ENCODE data around the gene CSNK1G1.
"Not testable (repeated sequence)": the region's sequence is repeated elsewhere in the genome, so short reads cannot be mapped to it uniquely, and the experiment has no call there.

CSNK1G1 gene

DNA sequence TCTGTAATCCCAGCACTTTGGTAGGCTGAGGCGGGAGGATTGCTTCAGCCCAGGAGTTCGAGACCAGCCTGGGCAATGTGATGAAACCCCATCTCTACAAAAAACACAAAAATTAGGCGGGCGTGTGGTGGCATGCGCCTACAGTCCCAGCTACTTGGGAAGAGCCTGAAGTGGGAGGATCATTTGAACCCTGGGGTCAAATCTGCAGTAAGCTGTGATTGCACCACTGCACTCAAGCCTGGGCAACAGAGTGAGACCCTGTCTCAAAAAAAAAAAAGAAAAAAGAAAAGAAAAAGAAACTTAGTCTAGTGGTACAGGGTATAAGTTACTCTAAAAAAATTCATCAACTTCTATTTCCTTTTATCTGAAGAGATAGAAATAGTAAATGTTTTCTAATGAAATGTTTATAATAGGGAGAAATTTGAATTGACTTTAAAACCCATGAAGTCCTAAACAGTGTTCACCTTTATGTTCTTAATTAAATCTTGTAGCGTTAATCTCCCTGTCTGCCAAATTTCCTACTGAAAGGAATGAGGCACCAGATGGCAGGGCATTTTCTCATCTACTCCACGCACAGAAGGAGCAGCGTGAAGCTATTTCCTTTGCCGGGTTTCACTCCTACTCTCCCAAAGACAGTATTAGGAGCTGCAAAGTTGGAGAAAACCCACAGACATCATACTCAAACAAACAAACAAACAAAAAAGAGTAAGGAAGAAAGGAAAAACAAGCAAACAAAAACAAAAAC, 23.4 kb upstream of the CSNK1G1 start:
- no peaks in the 10 kb centered on the region for H3K4me1 ChIP-seq (ENCODE audit: insufficient read depth, low read length)
- no peak overlapping the region for H3K27ac ChIP-seq (ENCODE audit: low read length)
- peak overlapping the region; percentile 89; the same call in 1 of the 2 replicates for H3K4me3 ChIP-seq (ENCODE audit: low read length)
- no peaks in the 10 kb centered on the region for H3K27me3 ChIP-seq (ENCODE audit: insufficient read depth, low read length)
- peaks cover 32% of the 10 kb centered on the region for H3K36me3 ChIP-seq (ENCODE audit: insufficient read depth, low read depth, low read length)
- peak overlapping the region; percentile 16; the same call in 1 of the 2 replicates for H3K9ac ChIP-seq (ENCODE audit: low read depth, low read length)
- no peaks in the 10 kb centered on the region for H3K9me3 ChIP-seq (ENCODE audit: insufficient read depth, low read depth, low read length)

DNA sequence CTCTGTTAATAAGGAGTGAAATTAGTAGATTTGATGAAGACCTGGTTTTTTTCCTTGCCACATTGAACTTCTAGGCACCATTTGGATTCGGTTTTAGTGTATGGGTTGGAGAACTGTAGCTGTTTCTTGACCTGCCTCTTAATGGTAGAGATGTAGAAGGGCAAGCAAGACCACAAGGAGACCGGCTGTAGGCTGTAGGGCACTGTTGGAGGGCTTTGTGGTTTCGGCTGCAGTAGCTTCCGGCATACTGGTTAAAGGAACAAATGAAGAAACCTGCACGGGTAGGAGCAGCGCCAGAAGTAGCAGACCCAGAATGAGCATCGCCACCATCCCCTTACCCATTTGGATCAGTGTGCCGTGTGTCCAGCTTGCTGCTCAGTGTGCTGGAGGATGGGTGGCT, 17.4 kb upstream of the CSNK1G1 start:
- no peak overlapping the region for H3K9ac ChIP-seq (ENCODE audit: low read depth, low read length)
- H3K27ac ChIP-seq (ENCODE audit: low read length), result no peak overlapping the region
- H3K27me3 ChIP-seq (ENCODE audit: insufficient read depth, low read length), result no peaks in the 10 kb centered on the region
- no peaks in the 10 kb centered on the region for H3K4me1 ChIP-seq (ENCODE audit: insufficient read depth, low read length)
- H3K4me3 ChIP-seq (ENCODE audit: low read length), result no peak overlapping the region
- H3K9me3 ChIP-seq (ENCODE audit: insufficient read depth, low read depth, low read length), result no peaks in the 10 kb centered on the region
- peaks cover 54% of the 10 kb centered on the region for H3K36me3 ChIP-seq (ENCODE audit: insufficient read depth, low read depth, low read length)

DNA sequence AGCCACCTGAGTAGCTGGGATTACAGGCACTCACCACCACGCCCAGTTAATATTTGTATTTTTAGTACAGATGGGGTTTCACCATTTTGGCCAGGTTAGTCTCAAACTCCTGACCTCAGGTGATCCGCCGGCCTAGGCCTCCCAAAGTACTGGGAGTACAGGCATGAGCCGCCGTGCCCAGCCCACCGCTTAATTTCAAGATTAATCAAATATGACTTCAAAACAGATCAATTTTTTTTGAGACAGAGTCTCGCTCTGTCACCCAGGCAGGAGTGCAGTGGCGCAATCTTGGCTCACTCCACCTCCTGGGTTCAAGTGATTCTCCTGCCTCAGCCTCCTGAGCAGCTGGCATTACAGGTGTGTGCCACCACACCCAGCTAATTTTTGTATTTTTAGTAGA, 15.4 kb upstream of the CSNK1G1 start:
- H3K36me3 ChIP-seq (ENCODE audit: insufficient read depth, low read depth, low read length), result peaks cover 46% of the 10 kb centered on the region
- not testable (repeated sequence) for H3K9ac ChIP-seq (ENCODE audit: low read depth, low read length); H3K27ac ChIP-seq (ENCODE audit: low read length); H3K27me3 ChIP-seq (ENCODE audit: insufficient read depth, low read length); H3K4me1 ChIP-seq (ENCODE audit: insufficient read depth, low read length); H3K9me3 ChIP-seq (ENCODE audit: insufficient read depth, low read depth, low read length); H3K4me3 ChIP-seq (ENCODE audit: low read length)

DNA sequence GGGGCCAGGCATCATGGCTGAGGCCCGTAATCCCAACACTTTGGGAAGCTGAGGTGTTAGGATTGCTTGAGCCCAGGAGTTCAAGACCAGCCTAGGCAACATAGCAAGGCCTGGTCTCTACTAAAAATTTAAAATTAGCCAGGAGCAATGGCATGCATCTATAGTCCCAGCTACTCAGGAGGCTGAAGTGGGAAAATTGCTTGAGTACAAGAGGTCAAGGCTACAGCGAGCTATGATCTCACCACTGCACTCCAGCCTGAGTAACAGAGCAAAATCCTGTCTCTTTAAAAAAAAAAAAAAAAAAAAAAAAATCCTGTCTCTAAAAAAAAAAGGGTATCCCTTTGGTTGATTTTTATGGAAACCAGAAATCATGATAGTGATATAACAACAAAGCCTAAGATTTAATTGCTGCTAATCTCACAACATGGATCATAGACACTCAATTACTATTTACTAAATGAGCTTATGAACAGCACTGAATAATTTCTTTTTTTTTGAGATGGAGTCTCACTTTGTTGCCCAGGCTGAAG, 13.2 kb upstream of the CSNK1G1 start:
- Histone ChIP-seq H3K9me3 (ENCODE audit: insufficient read depth, low read depth, low read length) (no peaks in the 10 kb centered on the region), H3K27ac (ENCODE audit: low read length) (no peak overlapping the region), H3K4me1 (ENCODE audit: insufficient read depth, low read length) (no peaks in the 10 kb centered on the region), H3K4me3 (ENCODE audit: low read length) (no peak overlapping the region), H3K27me3 (ENCODE audit: insufficient read depth, low read length) (no peaks in the 10 kb centered on the region), H3K9ac (ENCODE audit: low read depth, low read length) (no peak overlapping the region), H3K36me3 (ENCODE audit: insufficient read depth, low read depth, low read length) (peaks cover 39% of the 10 kb centered on the region)

DNA sequence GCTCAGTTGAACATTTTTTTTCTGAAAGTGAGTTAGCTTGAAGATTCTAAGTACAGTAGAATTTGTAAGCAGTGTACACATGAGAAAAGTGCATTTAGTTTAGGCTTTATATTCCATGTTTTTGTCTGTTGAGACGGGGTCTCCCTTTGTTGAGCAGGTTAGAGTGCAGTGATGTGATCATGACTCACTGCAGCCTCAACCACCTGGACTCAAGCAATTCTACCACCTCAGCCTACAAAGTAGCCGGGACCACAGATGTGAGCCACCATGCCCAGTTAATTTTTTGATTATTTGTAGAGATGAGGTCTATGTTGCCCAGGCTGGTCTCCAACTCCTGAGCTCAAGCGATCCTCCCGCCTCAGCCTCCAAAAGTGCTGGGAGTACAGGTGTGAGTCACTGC, 5.3 kb upstream of the CSNK1G1 start:
- Histone ChIP-seq H3K27ac (ENCODE audit: low read length) (no peak overlapping the region), H3K9me3 (ENCODE audit: insufficient read depth, low read depth, low read length) (no peaks in the 10 kb centered on the region), H3K4me3 (ENCODE audit: low read length) (no peak overlapping the region), H3K4me1 (ENCODE audit: insufficient read depth, low read length) (no peaks in the 10 kb centered on the region), H3K27me3 (ENCODE audit: insufficient read depth, low read length) (no peaks in the 10 kb centered on the region), H3K36me3 (ENCODE audit: insufficient read depth, low read depth, low read length) (peaks cover 35% of the 10 kb centered on the region), H3K9ac (ENCODE audit: low read depth, low read length) (no peak overlapping the region)

DNA sequence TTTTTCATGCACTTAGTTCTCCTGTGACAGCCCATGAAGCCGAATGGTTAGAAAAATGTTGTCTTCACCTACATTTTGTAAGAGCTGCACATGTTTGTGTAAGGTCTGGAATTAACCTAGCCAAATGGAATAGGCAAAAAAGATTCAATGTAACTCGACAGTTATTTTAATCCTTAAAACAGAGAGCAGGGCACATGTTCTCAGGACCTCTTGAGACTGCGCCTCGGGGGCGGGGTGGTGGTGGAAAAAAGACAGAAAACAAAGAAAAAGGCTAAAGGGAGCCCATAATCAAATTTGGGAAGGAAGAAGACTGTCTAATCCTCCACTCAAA, 702 bp upstream of the CSNK1G1 start:
- Histone ChIP-seq H3K4me1 (ENCODE audit: insufficient read depth, low read length) (peaks cover 7% of the 10 kb centered on the region), H3K36me3 (ENCODE audit: insufficient read depth, low read depth, low read length) (peaks cover 9% of the 10 kb centered on the region; the same call in 1 of the 2 replicates), H3K27me3 (ENCODE audit: insufficient read depth, low read length) (no peaks in the 10 kb centered on the region), H3K9ac (ENCODE audit: low read depth, low read length) (peak overlapping the region; percentile 45; the same call in 1 of the 2 replicates), H3K27ac (ENCODE audit: low read length) (no peak overlapping the region), H3K4me3 (ENCODE audit: low read length) (peak overlapping the region; percentile 96), H3K9me3 (ENCODE audit: insufficient read depth, low read depth, low read length) (no peaks in the 10 kb centered on the region)

DNA sequence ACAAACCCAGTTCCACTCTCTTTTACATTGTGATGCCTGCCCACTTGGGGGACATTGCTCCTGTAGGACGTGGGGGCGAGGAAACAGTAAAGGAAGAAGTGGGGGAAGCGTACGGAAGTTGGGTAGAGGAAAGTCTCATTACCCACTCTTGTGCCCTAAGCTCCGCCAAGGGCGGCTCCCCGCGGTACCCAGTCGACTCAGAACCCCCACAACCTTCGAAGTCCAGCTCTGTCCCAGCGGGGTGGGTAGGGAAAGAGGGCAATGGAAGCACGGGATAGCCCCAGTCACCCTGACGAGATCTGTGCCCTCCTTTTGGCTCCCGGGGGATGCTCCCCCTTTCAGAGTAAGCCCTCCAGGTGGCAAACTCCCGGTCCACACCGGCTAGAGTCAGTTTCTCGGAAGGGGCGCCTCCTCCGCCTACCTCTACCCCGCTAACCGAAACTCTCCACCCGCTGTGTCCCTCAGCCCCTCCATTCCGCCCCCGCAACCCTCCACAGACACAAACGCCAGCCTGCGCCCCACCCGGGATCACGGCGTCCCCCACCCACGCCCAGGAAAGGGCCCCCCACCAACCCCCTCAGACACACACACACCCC, 527 bp downstream of the CSNK1G1 start:
- Histone ChIP-seq H3K9me3 (ENCODE audit: insufficient read depth, low read depth, low read length) (no peaks in the 10 kb centered on the region), H3K4me1 (ENCODE audit: insufficient read depth, low read length) (peaks cover 7% of the 10 kb centered on the region), H3K27me3 (ENCODE audit: insufficient read depth, low read length) (no peaks in the 10 kb centered on the region), H3K9ac (ENCODE audit: low read depth, low read length) (peak overlapping the region; percentile 77), H3K27ac (ENCODE audit: low read length) (no peak overlapping the region), H3K36me3 (ENCODE audit: insufficient read depth, low read depth, low read length) (no peaks in the 10 kb centered on the region), H3K4me3 (ENCODE audit: low read length) (peak overlapping the region; percentile 96)

DNA sequence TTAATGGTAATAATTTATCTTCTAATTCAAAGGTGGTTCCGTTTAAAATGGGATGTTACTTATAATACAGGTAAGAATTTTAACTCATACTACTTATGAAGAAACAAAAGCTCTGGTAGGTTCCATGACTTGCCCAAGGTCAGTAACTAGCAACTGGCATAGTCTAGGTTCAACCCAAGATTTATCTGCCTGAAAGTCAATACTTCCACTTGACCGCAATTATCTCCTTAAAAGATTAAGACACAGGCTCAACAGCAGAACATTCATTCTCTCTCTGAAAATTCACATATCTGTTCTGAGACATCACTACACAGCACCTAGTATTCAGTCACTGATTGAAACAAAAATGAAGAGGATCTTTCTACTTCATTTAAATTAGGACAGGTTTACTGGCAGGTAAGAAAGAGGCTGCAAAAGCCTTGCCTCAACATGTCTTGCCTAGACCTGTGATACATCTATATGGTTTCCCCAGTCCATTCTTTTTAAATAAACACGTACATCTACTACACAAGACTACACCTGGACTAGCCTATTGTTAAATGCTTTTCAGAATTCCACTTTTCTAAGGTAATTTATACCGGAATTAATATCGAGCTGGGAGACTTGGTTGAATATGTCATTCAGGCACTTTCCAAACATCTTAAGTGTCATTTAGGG, 1.2 kb downstream of the CSNK1G1 start:
- Histone ChIP-seq H3K9ac (ENCODE audit: low read depth, low read length) (peak overlapping the region; percentile 77), H3K36me3 (ENCODE audit: insufficient read depth, low read depth, low read length) (no peaks in the 10 kb centered on the region), H3K4me1 (ENCODE audit: insufficient read depth, low read length) (peaks cover 7% of the 10 kb centered on the region), H3K9me3 (ENCODE audit: insufficient read depth, low read depth, low read length) (no peaks in the 10 kb centered on the region), H3K27me3 (ENCODE audit: insufficient read depth, low read length) (no peaks in the 10 kb centered on the region), H3K27ac (ENCODE audit: low read length) (no peak overlapping the region), H3K4me3 (ENCODE audit: low read length) (peak overlapping the region; percentile 96)

DNA sequence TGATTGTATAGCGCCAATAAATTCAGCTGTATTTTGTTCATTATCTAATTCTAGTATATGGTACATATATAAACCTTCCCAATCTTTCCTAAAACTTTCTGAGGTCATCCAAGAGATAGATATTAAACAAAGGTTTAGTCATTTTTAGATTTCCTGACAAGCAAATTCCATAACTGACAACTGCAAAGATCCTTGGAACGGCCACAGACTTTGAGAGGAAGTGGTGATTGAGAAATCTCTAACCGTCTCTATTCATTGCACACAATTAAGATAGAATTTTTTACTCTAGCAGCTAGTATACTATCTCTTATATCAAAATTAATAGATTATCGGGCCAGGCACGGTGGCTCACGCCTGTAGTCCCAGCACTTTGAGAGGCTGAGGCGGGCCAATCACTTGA, 4.7 kb downstream of the CSNK1G1 start:
- Histone ChIP-seq H3K9ac (ENCODE audit: low read depth, low read length) (no peak overlapping the region), H3K4me3 (ENCODE audit: low read length) (no peak overlapping the region), H3K9me3 (ENCODE audit: insufficient read depth, low read depth, low read length) (no peaks in the 10 kb centered on the region), H3K4me1 (ENCODE audit: insufficient read depth, low read length) (peaks cover 7% of the 10 kb centered on the region), H3K27ac (ENCODE audit: low read length) (no peak overlapping the region), H3K36me3 (ENCODE audit: insufficient read depth, low read depth, low read length) (no peaks in the 10 kb centered on the region; the same call in none of the 2 replicates), H3K27me3 (ENCODE audit: insufficient read depth, low read length) (no peaks in the 10 kb centered on the region)

DNA sequence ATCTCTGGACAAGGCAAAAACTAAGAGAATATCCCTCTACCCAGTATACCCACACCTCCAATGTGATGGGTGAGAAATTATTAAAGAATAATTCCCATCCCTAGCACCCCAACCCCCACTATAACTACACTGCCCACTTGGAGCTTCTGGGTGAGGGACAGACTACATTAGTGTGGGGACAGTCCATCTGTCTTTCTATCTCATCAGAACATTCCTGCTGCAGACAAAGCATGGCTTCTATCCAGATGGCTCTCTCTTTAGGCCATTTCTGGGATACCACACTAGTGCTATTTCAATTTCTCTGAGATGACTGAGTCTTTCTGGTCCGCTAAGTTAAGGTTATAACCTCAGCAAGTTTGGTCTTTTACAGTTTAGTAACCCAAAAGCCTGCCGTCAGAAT, 6.6 kb downstream of the CSNK1G1 start:
- Histone ChIP-seq H3K4me1 (ENCODE audit: insufficient read depth, low read length) (peaks cover 1% of the 10 kb centered on the region; the same call in 1 of the 2 replicates), H3K36me3 (ENCODE audit: insufficient read depth, low read depth, low read length) (no peaks in the 10 kb centered on the region; the same call in none of the 2 replicates), H3K9ac (ENCODE audit: low read depth, low read length) (no peak overlapping the region), H3K9me3 (ENCODE audit: insufficient read depth, low read depth, low read length) (no peaks in the 10 kb centered on the region), H3K4me3 (ENCODE audit: low read length) (no peak overlapping the region), H3K27me3 (ENCODE audit: insufficient read depth, low read length) (no peaks in the 10 kb centered on the region), H3K27ac (ENCODE audit: low read length) (no peak overlapping the region)

DNA sequence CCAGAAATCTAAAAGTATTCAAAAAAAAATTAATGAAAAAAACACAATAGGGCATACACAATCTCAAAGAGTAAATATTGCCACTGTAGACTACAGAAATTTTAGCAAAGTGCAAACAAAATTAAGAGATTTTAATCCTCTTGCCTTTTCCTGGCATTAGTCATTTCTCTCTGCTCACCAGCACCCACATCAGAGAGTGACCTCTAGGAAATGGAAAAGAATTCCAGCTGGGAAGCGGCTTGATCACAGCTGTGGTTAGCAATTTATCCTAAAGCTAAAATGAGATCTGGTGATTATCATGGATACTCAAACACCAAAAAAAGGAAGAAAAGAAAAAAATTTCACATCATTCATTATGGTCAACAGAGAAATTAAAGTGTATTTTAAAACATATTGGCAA, 7.5 kb downstream of the CSNK1G1 start:
- Histone ChIP-seq H3K4me1 (ENCODE audit: insufficient read depth, low read length) (no peaks in the 10 kb centered on the region), H3K36me3 (ENCODE audit: insufficient read depth, low read depth, low read length) (no peaks in the 10 kb centered on the region; the same call in none of the 2 replicates), H3K9ac (ENCODE audit: low read depth, low read length) (no peak overlapping the region), H3K9me3 (ENCODE audit: insufficient read depth, low read depth, low read length) (no peaks in the 10 kb centered on the region), H3K27ac (ENCODE audit: low read length) (no peak overlapping the region), H3K4me3 (ENCODE audit: low read length) (no peak overlapping the region), H3K27me3 (ENCODE audit: insufficient read depth, low read length) (no peaks in the 10 kb centered on the region)

DNA sequence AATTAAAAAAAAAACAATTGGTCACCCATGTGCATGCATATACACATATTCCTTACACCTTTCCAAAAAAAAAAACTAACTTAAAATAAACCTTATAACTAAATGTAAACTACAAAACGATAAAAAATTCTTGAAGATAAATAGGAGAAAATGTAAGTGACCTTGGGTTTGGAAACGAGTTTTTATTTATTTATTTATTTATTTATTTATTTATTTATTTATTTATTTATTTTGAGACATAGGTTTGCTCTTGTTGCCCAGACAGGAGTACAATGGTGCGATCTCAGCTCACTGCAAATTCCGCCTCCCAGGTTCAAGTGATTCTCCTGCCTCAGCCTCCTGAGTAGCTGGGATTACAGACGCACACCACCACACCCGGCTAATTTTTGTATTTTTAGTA, 9.7 kb downstream of the CSNK1G1 start:
- not testable (repeated sequence) for H3K27ac ChIP-seq (ENCODE audit: low read length); H3K27me3 ChIP-seq (ENCODE audit: insufficient read depth, low read length)

More for the DNA sequence above, 9.7 kb downstream of the CSNK1G1 start:
- not testable (repeated sequence) for H3K4me1 ChIP-seq (ENCODE audit: insufficient read depth, low read length); H3K4me3 ChIP-seq (ENCODE audit: low read length); H3K36me3 ChIP-seq (ENCODE audit: insufficient read depth, low read depth, low read length); H3K9me3 ChIP-seq (ENCODE audit: insufficient read depth, low read depth, low read length); H3K9ac ChIP-seq (ENCODE audit: low read depth, low read length)
